Measurements from ENCODE around the gene SSR4. TPM values are rescaled to one million over a fixed set of nuclear protein-coding genes. Genes with fewer than 3 reads are reported as not detected.

The SSR4 gene
- total RNA-seq, 1 donor from 2014 or later = 243 TPM

- Mint-ChIP-seq H3K27ac (no peak overlapping the region), H3K4me1 (ENCODE audit: low read depth) (no peaks in the 10 kb centered on the region), H3K27me3 (no peaks in the 10 kb centered on the region), H3K36me3 (ENCODE audit: insufficient read depth) (no peaks in the 10 kb centered on the region), H3K4me3 (ENCODE audit: low read depth) (no peak overlapping the region), H3K9me3 (ENCODE audit: low read depth) (no peaks in the 10 kb centered on the region)
- TF ChIP-seq, protein P1, sequence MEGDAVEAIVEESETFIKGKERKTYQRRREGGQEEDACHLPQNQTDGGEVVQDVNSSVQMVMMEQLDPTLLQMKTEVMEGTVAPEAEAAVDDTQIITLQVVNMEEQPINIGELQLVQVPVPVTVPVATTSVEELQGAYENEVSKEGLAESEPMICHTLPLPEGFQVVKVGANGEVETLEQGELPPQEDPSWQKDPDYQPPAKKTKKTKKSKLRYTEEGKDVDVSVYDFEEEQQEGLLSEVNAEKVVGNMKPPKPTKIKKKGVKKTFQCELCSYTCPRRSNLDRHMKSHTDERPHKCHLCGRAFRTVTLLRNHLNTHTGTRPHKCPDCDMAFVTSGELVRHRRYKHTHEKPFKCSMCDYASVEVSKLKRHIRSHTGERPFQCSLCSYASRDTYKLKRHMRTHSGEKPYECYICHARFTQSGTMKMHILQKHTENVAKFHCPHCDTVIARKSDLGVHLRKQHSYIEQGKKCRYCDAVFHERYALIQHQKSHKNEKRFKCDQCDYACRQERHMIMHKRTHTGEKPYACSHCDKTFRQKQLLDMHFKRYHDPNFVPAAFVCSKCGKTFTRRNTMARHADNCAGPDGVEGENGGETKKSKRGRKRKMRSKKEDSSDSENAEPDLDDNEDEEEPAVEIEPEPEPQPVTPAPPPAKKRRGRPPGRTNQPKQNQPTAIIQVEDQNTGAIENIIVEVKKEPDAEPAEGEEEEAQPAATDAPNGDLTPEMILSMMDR (IDR thresholded peaks at IDR 0.05; ENCODE audit: unreplicated experiment) = no peak
- no peak for DNase-seq (ENCODE audit: low spot score, unreplicated experiment)
These were observed 21.3 kb upstream of the SSR4 start for GRCh38 chrX:153773218-153773611.

GRCh38 chrX:153773741-153774575, 20.5 kb upstream of the SSR4 start:
- no peaks in the 10 kb centered on the region for H3K4me1 Mint-ChIP-seq (ENCODE audit: low read depth)
- TF ChIP-seq, protein P1 (IDR thresholded peaks at IDR 0.05; ENCODE audit: unreplicated experiment) = no peak
- no peak overlapping the region for H3K4me3 Mint-ChIP-seq (ENCODE audit: low read depth)
- H3K27me3 Mint-ChIP-seq = no peaks in the 10 kb centered on the region
- H3K36me3 Mint-ChIP-seq (ENCODE audit: insufficient read depth) = no peaks in the 10 kb centered on the region
- H3K27ac Mint-ChIP-seq = no peak overlapping the region
- no peaks in the 10 kb centered on the region for H3K9me3 Mint-ChIP-seq (ENCODE audit: low read depth)
- no peak for DNase-seq (ENCODE audit: low spot score, unreplicated experiment)

- no peaks in the 10 kb centered on the region for H3K4me1 Mint-ChIP-seq (ENCODE audit: low read depth)
- TF ChIP-seq, protein P1 (IDR thresholded peaks at IDR 0.05; ENCODE audit: unreplicated experiment) = no peak
- no peaks in the 10 kb centered on the region for H3K27me3 Mint-ChIP-seq
- no peaks in the 10 kb centered on the region for H3K9me3 Mint-ChIP-seq (ENCODE audit: low read depth)
- no peak for DNase-seq (ENCODE audit: low spot score, unreplicated experiment)
- H3K4me3 Mint-ChIP-seq (ENCODE audit: low read depth) = no peak overlapping the region
- H3K27ac Mint-ChIP-seq = no peak overlapping the region
- no peaks in the 10 kb centered on the region for H3K36me3 Mint-ChIP-seq (ENCODE audit: insufficient read depth)
These were observed 19.7 kb upstream of the SSR4 start for GRCh38 chrX:153774576-153775292.

DNA sequence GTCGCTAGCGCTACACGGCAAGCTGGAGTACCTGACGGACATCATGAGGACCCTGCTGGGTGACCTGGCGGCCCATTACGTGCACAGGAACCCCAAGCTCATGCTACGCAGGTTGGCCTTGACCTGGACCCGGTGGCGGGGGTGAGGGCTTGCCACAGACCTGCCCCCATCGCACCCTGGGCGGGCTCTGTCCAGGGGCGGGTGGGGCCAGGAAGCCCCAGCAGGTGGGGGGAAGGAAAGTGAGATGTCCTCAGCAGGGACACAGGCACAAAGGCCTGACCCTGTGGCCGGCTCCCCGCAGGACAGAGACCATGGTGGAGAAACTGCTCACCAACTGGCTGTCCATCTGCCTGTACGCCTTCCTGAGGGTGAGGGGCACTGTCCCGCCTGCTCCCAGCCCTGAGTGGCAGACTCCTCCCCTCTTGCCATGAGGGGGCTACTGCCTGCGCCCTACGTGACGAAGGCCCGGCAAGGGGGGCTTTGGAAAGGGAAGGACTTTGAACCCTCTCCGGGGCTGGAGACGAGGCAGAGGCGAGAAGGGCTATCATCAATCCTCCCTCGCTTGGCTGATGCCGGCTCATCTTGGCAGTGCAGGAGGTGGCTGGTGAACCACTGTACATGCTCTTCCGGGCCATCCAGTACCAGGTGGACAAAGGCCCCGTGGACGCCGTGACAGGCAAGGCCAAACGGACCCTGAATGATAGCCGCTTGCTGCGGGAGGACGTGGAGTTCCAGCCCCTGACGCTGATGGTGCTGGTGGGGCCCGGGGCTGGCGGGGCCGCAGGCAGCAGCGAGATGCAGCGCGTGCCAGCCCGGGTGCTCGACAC, 19.0 kb upstream of the SSR4 start:
- TF ChIP-seq, protein P1 (IDR thresholded peaks at IDR 0.05; ENCODE audit: unreplicated experiment) = no peak
- Mint-ChIP-seq H3K4me1 (ENCODE audit: low read depth) (no peaks in the 10 kb centered on the region), H3K36me3 (ENCODE audit: insufficient read depth) (no peaks in the 10 kb centered on the region), H3K27ac (no peak overlapping the region), H3K27me3 (no peaks in the 10 kb centered on the region), H3K4me3 (ENCODE audit: low read depth) (no peak overlapping the region), H3K9me3 (ENCODE audit: low read depth) (no peaks in the 10 kb centered on the region)
- no peak for DNase-seq (ENCODE audit: low spot score, unreplicated experiment)

GRCh38 chrX:153776120-153776599, 18.3 kb upstream of the SSR4 start:
- no peaks in the 10 kb centered on the region for H3K9me3 Mint-ChIP-seq (ENCODE audit: low read depth)
- no peak overlapping the region for H3K4me3 Mint-ChIP-seq (ENCODE audit: low read depth)

More at GRCh38 chrX:153776120-153776599, 18.3 kb upstream of the SSR4 start:
- H3K4me1 Mint-ChIP-seq (ENCODE audit: low read depth) = no peaks in the 10 kb centered on the region
- no peak for DNase-seq (ENCODE audit: low spot score, unreplicated experiment)
- no peaks in the 10 kb centered on the region for H3K36me3 Mint-ChIP-seq (ENCODE audit: insufficient read depth)
- no peaks in the 10 kb centered on the region for H3K27me3 Mint-ChIP-seq
- no peak overlapping the region for H3K27ac Mint-ChIP-seq
- TF ChIP-seq, protein P1 (IDR thresholded peaks at IDR 0.05; ENCODE audit: unreplicated experiment) = no peak
